Measurements from ENCODE around the gene MYRFL.

Gene MYRFL

DNA sequence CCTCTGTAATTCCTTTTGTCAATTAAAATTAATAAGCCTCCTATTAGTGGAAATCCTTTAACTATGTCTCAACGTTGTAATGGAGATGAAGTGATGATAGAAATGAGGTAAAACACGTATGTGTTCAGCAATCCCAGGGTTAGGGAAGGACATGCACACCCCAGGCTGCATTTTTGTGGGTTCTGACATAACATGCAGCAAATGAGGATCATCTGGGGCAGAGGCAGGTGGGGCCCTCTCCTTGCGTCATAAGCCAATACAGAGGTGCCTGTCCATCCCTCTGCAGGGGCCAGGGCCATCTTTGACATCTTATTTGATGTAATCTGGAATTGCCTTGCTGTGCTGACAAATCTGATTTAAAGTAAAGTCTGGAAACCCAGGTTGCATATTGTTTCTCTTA, 73.2 kb downstream of the MYRFL start:
- no peak for DNase-seq

DNA sequence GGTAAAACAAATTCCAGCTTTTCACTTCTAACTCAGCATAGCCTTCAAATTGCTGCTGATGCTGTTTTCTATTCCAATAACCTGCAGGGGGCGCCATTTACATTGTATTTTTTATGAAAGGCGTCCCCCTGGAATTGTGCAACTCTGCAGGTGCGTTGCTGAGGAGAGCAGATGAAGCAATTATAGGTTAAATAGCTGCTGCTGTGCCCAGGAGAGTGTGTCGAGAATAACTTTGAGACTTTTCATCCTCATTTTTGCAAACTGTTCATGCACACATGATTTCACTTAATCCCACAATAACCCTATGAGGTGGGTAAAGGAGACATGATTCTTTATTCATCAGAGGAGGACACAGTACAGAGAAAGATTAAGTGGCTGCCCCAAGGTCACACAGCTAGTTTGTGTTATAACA, 75.7 kb downstream of the MYRFL start:
- DNase-seq = peak; percentile 78 to 81

DNA sequence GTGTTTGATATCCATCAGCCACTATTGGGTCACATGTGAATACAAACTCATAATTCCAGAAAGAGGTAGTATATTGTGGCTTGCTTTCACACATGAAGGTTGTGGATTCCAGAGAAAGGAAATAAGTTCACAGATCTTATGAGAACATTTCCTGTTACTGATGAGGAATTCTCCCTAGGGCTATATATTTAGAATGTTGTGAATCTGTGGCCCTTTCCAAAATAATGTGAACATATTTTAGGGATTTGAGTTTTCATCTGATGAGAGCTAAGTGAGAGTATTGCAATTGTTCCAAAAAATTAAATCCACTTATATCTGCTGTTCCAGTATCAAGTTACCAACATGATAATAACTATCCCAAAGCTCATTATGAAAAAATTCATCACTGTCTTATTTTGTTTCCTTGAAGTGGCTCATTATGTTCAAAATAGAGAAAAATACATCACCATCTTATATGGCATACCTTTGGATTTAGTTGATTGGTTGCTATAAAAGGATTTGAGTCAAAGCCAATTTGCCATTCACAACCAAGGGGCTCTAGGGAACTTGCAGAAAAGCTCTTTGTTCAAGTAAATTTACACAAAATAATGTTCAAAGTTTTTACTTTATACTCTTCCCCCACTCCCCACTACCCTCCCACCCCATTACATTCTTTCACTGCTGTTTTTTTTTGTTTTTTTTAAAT, 76.3 kb downstream of the MYRFL start:
- no peak for DNase-seq

DNA sequence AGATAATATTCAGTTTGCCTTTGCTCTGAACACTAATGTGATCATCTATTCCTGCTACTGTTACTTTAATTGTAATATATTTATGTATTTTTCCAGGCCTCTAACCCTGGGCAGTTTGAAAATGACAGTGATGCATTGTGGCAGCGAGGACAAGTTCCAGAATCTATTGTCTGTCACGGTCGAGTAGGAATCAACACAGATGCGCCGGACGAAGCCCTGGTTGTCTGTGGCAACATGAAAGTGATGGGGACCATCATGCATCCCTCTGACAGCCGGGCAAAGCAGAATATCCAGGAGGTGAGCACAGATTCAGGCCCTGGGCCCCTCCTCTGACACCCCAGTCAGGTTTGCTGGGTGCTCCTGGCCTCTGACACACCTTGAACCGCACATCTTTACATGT, 78.5 kb downstream of the MYRFL start:
- DNase-seq = no peak

DNA sequence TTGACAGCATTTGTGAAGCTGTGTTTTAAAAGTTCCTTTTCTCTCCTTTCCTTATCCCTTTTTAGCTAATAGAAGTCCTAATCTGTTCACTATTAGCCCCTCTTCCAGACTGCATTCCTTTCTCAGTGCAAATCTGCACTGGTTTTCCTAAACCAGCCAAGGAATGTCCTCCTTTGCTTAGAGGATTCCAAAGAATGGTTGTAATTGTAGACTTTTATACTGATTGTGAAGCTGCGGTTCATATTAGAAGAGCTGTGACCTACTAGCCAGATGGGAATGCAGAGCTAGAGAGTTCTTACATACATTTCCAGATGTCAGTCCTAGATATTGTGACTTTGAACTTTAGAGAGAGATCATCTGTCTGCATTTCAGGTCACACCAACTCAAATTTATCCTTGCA, 79.8 kb downstream of the MYRFL start:
- DNase-seq = no peak

DNA sequence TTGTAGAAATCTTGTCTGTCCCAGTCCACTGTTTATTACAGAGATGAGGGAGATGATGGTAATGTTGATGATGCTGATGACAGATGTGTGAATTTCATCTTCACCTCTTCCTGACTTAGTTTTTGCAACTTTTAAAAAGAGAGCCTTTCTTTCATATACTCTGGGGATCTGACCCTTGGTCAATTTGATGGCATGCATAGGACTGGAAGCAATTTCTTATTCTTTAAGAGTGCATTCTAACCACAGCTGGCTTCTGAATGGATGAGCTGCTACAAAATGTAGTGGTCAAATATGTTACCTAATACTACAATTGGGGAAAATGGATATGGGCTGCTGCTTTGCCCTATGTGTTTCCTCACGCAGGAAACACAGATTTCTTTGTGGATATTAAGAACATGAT, 80.8 kb downstream of the MYRFL start:
- no peak for DNase-seq

DNA sequence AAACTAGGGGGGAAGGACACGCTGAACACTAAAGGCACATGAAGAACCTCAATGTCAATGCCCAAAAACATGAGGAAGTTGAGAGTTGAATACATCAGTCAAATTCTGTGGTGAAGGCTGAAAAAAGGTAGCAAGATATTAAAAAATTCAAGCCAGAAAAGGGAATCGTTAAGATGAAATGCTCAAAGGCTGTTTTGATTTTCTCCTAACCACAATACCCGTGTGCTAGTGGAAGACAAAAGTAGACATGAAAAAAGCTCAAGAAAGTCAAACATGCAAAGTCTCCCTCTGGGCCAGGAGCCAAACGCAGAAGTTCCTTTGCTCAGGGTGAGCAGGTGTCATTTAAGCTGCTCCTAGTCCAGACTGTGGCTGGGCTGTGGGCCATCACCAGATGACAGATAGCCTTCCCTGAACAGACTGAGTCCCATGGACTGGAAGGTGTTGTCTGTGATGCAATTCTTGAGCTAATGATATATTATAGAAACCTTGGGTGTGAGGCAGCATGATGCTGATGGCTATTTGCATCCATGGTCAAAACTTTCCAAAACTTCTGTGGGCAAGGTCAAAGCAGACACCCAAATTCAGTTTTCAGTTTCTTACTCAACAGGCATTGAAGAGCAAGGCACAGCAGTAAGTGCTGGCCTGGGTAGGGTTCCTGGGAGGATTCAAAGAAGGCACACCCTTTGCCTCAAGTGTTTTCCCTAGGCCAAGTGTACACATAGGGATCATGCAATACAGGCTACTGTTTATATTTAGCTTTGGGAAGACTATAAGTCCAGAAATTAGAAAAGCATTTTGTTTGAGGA, 81.6 kb downstream of the MYRFL start:
- DNase-seq = peak in 1 of 2 experiments; percentile 21

DNA sequence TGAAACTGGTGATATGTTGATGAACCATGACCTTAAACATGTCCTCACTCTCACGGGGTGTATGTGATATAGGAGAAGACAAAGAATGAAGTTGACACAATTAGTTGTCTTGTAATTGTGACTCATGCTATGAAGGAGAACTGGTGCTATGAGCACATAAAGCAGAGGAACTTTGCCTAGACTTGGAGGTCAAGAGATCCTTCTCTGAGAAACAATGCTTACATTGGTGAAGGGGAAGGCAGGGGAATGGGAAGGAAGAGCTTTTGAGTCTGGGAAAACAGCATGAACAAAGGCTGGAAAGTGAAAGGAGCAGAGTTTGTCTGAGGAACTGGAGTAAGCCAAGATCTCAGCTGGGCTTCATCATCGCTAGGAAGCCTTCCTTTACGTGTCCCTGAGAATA, 83.2 kb downstream of the MYRFL start:
- no peak for DNase-seq

DNA sequence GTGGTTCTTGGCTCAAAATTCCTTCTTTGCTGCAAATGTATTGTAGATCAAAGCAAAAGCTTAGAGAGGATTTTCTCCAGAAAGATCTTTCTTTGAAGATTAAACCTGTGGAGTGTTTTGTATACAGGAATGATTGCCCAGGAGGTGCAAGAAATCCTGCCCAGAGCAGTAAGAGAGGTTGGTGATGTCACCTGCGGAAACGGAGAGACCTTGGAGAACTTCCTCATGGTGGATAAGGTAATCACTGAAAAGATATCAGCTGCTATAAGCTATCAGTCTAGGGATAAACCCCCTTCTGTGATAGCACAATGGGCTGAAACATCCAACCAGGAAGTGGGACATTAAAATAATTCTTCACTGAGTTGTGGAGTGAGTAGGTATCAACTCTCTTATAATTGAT, 85.7 kb downstream of the MYRFL start:
- DNase-seq = no peak

DNA sequence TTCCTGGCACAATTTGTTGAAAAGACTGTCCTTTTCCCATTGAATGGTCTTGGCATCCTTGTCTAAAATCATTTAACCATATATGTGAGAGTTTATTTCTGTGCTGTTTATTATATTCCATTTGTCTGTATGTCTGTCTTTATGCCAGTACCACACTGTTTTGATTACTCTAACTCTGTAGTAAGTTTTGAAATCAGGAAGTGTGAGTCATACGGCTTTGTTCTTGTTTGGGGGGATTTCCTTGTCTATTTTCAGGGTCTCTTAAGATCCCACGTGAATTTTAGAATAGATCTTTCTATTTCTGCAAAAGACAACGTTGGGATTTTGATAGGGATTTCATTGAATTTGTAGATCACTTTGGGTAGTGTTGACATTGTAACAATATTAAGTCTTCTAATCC, 88.5 kb downstream of the MYRFL start:
- no peak for DNase-seq

DNA sequence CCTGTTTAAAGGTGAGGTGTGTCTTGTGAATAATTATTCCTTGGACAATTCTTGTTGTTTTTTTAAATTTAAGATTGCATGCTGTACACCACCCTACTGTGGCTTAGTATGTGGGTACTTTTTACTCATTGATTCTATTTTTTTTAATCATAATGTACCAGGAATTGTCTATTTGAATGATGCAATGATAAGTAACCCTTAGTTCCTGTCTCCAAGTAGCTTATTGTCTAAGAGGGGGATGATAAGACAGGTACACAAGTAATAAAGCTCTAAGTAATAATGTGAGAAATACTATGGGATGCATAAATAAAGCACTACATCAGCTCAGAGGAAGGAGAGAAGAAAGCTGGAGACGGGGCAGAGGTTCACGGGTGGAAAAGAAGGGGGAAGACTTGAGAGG, 90.9 kb downstream of the MYRFL start:
- no peak for DNase-seq

DNA sequence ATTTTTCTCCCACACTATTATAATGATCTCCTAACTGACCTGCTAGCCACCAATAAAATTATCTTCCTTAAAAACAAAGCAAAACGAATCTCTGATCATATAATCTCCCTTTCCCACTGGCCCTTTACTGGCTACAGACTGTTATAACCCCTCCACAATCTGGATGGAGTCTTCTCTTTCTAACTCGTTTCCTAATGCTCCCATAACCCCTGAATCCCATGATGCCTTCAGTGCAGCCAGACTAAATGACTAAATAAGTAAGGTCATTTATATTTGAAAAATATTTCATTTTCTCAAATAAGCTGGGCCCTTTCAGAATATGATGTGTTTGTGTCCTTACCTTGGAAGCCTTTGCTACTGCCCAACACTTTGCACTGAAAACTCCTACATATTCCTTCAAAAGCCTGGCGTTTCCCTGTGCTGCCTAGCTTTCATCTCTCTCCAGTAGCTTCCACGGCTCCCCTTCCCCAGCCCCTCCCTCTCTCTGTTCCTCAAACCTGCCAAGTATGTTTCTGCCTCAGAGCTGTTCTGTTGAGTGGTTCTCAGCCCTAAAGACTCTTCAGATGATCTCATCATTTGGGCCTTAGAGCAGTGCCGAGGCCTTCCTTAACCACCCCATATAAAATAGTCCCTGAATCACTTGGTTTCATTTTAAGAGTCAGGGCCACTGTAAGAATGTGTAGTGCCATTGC, 91.7 kb downstream of the MYRFL start:
- DNase-seq = peak in 1 of 2 experiments; percentile 21

DNA sequence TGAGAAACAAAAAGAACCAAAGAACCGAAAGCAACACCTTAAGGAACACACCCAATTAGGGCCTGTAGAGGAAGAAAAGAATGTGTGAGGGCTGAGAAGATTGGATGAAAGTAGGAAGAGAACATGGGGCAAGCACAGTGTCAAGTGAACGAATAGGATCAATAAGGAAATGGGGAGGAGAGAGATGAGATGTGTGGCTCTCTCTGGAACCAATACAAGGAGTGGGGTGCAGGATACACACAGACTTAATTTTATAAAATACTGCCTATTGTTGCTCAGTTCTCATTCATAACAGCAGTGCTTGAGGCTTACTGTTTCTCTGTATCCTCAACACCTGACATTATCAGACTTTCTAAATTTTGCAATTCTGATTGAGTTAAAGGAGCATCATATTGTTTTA, 93.3 kb downstream of the MYRFL start:
- no peak for DNase-seq

DNA sequence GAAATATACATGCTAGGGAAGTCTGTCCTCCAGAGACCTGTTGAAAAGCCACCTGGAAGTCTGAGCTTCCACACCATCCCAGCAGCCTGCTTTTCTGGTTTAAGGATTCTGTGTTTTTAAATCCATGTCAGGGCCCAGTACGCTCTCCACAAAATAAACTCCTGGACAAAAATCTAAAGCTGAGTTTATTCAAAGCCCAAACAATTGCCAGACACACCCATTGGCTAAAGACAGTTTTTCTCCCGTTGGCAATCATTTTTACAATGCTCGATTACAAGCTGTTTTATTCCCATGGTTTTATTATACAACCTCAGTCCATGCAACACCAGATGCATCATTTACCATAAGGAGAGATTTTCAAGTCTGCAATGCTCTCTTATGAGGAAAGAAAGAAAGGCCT, 94.5 kb downstream of the MYRFL start:
- no peak for DNase-seq

DNA sequence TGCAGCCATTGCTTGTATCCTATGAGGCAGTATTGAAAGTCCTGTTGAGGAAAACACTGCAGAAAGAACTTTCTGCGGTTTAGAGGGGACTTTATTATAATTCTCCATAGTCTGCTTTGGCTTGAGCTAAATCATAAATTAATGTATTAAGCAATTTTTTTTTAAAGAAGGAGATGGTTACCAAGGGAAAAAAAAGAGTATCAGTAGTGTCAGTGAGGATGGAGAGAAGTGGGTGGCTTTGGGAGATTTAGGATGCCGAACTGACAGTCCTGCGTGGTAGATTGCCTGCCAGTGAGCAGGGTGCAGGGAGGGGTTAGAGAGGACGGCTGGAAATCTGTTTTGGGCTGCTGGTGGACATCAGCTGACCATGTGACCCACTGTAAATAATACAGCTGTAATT, 96.8 kb downstream of the MYRFL start:
- no peak for DNase-seq

DNA sequence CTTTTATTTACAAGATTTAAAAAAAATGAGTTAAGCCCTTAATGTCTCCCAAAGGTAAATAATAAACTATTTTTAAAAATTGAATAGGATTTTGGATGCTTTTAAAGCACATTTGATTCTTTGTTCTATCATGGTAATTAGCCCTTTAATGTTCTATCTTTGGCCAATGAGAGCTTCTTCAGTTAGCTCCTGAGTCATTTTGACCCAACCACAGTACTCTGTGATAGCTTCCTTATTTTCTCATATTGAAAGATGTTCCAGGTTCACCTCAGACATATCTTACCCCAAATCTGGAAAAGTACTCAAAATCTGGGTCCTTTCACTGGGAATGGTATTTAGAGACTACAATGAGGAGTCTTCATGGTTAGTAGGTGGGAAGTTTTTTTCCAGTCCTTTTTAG, 98.0 kb downstream of the MYRFL start:
- DNase-seq = no peak

DNA sequence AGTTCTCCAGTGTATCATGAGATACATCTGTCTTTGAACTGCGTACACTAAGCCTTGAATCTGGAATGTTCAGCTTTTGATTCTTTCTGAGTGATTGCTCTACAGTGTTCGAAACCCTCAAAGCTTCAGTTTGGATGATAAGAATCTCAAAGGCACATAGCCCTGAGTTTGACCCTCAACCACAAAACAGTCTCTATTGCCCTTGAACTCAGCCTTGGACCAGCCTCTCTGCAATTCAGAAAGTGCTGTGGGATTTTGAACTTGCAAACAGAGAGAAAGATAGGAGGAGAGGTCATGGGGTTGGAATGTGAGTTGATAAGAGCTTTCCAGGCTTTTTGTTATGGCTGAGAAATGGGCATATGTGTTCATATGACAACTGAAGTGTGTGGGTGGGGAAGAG, 100.3 kb downstream of the MYRFL start:
- no peak for DNase-seq

DNA sequence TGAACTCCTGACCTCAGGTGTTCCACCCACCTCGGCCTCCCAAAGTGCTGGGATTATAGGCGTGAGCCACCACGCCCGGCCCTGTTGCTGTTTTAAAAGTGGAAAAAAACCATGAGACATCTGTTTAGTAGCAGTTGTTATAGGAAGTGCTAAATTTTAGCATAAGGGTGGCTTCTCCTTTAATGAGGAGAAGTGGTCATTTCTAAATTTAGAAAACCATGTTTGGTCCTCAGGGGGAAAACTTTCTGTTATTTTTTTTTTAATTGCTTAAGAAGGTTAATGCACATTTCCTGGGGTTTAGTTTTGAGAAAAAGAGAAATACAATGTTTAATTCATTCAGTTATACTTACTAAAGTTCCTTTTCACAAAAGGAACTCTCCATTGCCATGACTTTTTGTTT, 102.1 kb downstream of the MYRFL start:
- no peak for DNase-seq

DNA sequence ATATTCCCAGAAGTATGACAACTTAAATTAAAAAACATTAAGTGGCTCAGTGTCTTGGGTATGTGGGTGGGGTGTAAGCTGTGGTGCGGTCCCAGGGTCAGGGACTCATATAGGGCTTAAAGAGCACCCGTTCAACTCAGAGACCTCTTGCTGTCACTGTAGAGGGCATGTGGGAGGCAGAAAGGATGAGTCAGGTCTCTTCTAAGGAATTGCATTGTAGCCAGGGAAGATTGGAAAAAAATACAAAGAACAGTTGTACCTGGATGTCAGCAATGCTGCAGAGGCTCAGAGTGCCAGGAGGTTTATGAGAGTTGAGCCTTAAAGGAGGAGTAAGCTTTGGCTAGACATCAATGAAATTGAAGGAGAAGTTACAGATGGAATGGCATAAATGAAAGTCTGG, 104.1 kb downstream of the MYRFL start:
- no peak for DNase-seq

DNA sequence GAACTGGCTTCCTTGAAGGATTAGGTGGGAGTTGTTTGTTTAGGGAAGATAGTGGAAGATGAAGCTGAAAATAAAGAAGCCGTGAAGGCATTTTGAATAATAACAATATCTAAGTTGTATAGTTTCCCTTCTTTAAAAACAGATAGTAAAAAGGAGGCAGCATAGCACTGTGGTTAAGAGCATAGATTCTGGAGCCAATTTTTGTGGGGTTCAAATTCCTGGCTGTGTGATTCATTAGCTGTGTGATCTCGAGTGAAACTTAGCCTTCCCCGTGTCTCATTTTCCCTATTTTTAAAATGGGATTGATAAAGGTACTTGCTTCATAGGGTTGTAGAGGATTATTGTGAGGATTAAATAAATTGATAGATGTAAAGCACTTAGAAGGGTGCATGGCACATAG, 104.5 kb downstream of the MYRFL start:
- DNase-seq = no peak

DNA sequence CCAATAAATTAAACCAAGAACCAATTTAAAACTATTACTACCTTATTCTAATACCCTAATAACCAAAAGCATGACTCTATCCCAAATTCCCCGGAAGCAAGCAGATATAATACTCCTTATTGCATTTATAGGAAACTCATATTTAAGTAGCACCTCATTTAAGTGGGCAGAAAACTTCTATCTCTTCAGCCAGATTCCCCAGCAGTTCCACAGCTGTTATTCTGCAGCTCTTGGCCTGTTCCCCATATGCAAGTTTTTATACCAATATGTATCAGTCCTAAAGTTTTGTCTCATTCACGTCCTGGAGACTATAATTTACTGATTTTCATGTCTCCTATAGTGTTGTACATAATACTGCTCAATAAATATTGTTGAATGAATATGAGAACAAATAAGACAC, 106.5 kb downstream of the MYRFL start:
- DNase-seq = no peak

DNA sequence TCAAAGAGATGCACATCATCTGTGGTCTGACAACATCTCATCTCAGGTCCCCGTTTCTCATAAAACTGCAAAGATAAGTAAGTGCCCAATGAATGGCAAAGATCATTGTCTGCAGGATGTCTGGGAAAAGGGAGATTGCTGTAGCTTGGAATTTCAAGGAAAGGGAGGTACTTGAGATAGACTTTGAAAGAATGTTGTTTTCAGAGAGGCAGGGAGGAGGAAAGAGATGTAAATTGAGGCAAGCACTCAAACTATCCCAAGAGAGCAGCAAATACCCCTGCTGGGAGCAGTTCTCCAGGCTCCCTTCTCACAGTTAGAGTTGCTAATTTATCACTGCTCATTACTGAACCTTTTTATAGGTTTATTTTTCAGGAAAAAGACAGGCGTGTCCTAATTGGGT, 107.1 kb downstream of the MYRFL start:
- no peak for DNase-seq

DNA sequence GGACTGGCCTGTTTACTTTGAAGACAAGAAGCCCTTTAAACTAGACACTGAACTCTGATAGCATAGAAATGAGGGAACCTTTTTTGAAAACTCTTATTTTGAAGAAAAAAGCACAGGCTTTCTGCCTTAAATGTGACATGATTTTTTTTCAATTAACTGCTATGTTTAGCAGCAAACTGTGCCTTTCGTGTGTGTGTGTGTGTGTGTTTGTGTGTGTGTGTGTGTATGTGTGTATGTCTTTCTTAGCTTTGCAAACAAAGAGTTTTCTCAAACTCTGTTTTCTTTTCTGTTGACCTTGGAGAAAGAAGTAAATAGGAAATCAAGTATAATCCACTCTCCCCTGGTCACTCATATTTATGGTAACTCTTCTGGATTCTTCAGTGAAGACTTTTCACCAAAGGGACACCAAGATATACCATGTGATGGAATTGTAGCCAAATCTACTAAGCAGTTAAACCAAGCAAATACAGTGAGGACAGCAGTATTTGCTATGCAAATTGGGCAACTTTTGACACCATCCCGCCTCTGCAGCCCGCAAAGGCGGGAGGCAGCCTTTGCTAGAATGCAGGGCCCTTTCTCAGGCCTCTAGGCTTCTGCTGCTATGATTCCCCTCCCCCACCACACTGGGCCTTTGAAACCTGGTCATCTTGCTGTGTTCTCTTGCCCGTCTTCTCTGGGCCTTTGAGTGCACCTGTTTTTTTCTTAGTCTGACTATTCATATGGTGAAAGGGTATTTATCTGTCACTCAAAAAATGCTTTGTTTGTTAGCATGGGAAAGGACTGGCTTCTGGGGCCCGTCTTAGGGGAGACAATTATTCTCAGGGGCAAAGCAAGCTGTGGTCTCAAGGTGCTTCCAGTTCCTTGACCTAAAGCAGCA, 107.9 kb downstream of the MYRFL start:
- no peak for DNase-seq
